HG03354 (cell line): ENCODE measurements around the gene GRAP.
"Not testable (repeated sequence)": the region's sequence is repeated elsewhere in the genome, so short reads cannot be mapped to it uniquely, and the experiment has no call there.

Experiments used
- ATAC-seq: cut with Tn5 transposase; IDR thresholded peaks from one replicate; pipeline ENCODE4 v1.9.1; 2021; ENCODE audit warnings: mild to moderate bottlenecking; ENCODE audit not compliant: unreplicated experiment, poor library complexity, severe bottlenecking

GRAP gene

DNA sequence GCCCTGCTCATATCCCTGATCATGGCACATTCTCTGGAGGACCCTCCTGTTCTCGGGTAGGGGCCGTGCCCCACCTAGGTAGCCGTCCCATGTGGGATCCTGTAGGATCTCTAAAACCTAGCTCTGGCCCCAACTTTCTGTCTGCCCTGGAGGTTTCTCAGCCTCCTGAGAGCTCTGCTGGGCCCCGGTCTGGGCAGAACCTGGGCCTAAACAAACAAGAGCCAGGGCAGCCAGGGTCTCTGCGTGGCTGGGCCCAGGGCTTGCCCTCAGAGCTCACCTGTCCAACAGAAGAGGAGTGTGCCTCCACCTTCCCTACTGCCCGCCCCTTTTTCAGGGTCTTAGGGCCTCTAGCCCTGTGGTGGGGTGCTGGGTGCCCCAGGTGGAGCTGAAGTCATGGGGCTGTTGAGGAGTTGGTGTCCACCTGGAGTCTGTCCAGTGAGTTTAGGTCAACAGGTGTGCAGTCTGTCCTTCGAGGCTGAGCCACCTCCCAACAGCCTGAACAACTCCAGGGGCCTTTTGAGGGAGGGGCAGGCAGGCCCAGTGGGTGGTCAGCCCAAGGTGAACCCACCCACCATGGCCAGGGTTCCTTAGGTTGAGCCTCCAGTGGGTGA, 25.6 kb downstream of the GRAP start:
- not testable (repeated sequence) for ATAC-seq

- no peak for ATAC-seq
Measured at GRCh38 chr17:19020016-19020415, 26.7 kb downstream of the GRAP start.

GRCh38 chr17:19019041-19019941, 27.5 kb downstream of the GRAP start:
- ATAC-seq: no peak

- no peak for ATAC-seq
Measured at GRCh38 chr17:19018600-19018950, 28.2 kb downstream of the GRAP start.

DNA sequence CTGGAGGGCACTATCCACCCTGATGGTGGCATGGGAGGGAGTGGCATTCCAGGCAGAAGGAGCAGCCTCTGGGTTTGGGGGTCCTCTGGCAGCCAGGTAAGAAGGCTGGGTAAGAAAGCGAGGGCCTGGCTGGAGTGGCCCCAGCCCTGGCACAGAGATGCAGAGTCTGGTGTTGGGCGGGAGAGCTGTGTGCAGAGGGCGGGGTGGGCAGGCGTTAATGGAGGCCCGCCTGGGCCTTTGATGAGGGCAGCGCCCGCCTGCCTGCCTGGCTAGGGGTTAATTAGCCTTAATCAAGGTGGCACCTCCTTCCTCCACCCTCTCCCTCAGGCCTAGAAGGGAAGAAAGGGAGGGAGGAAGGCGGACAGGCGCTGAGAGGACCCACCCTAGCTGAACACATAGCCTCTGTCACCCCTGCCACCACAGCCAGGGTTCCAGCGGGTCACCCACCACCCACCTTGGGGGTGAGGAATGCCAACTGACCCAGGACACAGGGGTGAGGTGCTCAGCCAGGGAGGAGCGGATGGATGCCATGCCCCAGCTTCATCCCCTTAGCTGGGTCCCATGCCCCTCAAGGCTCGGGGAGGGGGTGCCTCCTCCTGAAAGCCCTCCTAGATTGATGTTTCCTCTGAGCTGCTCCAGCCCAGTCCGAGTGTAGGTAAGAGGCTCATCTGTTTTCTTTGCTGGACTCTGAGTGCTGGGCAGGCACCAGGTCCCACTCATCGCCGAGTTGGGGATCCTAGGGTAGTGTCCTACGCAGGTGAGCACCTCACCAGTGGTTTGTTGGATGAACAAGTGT, 28.8 kb downstream of the GRAP start:
- ATAC-seq: no peak

DNA sequence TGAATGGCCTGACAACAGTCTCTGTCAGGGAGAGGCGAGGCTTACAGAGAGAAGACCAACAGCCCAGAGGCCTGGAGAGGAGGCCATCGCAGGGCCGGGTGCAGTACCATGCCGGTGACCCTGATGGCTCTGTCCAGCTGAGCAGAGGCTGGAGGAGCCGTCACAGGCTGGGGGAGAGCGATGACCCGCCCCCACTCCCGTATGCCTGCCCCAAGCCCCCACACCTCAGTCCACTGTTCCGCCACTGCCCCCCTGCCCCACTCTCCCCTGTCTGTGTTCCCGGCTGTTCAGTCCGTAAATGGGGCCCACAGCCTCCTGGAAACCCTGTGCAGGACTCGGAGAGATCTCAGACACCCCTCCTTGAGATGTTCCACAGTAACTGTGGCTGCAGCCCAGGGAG, 29.4 kb downstream of the GRAP start:
- no peak for ATAC-seq

DNA sequence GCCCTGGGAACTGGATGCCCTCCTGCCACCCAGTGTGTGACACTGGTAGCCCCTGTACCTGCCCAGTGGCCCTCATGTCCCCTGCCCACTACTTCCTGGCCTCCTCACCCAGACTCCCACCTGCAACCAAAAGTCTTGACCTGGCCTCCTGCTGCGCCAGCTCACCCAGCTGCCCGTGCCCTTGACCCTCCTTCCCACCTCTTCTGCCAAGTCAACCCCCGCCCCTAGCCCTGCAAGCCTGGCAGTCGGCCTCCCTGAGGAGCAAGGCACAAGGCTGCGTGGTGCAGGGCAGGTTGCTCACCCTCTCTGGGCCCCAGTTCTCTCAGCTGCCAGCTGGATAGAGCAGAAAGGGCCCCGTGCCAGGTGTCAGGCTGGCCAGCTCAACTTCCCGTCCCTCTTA, 29.9 kb downstream of the GRAP start:
- ATAC-seq: no peak

GRCh38 chr17:19016297-19016696, 30.5 kb downstream of the GRAP start:
- no peak for ATAC-seq

DNA sequence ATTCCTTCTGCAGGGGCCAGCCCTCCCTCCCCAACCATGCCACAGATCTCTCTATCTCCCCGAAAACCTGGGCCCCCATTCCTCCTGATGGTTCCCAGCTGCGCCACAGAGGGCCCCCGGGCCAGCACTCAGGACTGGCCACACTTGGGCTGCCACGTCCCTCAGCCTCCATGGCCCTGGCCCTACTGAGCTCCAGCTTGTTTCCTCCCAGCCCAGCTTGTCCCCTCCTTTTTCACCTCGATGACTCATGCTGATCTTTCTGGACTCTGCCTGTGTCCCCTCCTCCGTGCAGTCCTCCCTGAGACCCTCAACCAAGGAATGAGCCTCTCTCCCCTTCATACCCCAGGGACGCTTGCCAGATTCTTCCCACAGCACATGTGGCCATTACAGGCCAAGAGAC, 31.3 kb downstream of the GRAP start:
- no peak for ATAC-seq

GRCh38 chr17:19014628-19015215, 32.0 kb downstream of the GRAP start:
- ATAC-seq: no peak

DNA sequence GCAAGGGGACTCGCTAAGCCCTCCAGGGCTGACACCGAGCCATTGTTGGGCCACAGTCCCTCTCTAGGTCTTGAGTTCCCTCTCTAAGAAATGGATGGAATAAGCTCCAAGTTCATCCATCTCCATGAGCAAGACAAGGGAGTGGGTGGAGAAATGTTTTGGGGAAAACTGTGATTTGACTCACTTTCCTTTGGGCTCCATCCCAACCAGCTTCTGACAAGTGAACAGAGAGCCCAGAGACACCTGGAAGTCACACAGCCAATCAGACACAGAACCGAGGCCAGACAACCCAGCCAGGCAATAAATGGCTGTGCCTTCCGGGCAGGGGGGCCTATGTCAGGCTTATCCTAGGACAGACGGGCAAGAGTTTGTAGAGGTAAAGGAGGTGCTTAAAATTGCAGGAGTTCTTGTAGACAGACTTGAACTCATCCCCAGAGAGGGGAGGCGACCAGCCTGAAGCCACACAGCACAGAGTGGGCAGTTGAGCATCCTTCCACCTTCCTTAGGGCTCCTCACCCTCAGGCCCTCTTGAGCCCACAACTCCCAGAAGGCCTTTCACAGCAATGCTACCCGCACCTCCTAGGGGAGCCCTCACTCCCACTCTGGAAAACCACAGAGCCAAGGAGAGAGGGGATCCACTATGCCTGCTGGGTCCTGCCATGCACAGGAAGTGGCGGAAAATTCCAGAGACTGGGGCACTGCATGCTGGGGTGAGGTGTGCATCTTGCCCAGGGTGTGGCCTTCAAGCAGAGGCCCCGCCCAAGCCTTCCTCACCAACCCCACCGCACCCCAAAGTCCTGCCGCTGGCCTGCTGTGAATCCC, 32.7 kb downstream of the GRAP start:
- no peak for ATAC-seq

DNA sequence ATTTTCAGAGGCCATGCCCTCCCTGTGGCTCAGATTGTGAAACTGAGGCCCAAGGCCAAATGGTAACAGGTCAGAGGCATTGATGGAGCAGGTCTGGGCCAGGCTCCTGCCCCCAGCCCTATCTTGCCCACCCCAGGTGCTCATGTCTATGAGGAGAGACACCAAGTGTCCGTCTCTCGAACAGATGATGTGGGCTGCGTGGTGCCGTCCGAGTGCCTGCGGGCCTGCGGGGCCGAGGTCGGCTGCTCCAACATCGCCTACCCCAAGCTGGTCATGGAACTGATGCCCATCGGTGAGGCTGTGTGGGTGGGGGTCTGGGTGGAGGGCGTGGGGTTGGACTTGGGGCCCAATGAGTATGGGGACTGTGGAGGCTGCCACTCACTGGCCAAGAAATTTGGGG, 33.5 kb downstream of the GRAP start:
- ATAC-seq: no peak

GRCh38 chr17:19012171-19013080, 34.3 kb downstream of the GRAP start:
- no peak for ATAC-seq

DNA sequence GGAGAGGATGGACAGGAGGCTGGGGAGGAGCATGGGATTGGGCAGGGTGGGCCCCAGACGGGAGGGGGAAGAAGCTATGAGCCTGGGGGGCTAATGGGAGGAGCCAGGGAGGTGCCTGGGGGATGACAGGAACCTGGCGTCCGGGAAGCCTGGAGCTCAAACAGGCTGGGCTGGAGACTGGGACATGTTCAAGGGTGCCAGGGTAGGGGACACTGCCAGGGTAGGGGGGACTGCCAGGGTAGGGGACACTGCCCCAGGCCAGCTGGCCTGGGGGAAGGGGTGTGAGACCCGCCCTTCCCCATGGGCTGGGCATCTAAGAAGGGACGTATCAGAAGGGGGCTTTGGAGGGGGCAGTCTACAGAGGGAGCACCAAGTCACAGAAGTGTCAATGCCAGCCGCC, 35.2 kb downstream of the GRAP start:
- ATAC-seq: no peak

DNA sequence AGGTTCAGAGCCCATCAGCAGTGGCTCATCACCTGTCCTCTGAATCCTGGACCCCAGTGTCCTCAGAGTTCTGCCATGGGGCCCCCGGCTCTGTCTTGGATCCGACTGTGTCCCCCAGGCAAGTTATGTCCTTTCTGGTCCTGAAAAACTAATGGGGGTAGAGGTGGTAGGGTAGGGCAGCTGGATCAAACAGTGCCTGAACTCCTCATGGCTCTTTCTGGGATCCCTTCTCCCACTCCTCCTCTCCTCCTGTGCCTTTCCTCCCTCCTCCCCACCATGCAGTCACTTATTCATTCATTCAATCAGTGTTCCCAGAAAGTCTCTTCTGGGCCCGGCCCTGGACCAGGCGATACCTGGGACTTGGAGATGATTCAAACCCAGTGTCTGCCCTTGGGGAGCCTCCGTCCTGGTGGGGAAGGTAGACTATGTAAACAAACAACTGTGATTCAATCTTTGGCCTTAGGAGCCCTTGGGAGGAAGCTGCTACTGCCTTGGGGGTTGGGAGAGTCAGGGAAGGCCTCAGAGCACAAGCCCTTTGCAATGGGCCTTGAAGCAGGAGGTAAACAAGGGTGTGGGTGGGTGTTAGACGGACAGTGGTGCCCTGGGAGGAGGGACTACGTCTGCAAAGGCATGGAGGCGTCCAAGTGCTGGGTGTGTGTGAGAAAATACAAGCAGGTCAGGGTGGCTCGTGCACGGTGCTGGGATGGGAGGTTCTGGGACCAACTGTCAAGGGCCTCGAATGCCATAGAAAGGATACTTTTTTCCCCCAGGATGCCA, 35.8 kb downstream of the GRAP start:
- no peak for ATAC-seq

GRCh38 chr17:19009970-19010369, 36.8 kb downstream of the GRAP start:
- ATAC-seq: no peak

DNA sequence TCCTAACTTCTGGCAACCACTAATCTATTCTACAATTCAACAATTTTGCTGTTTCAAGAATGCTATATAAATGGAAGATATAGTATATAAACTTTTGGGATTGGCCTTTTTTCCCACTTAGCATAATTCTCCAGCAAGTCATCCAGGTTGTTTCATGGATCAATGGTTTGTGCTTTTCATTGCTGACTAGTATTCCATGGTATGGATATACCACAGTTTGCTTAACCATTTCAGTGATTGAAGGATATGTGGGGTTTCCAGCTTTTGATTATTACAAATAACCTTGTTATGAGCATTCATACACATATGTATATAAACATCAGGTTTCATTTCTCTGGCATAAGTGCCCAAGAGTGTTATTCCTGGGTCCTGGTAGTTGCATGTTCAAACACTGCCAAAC, 40.1 kb downstream of the GRAP start:
- no peak for ATAC-seq
